ENCODE data around the gene CKS2. TPM values are rescaled to one million over a fixed set of nuclear protein-coding genes. Genes with fewer than 3 reads are reported as not detected.

Gene CKS2
- total RNA-seq, 2 donors from 2014 or later: 2.9 to 4.3 TPM

GRCh38 chr9:89317282-89317681 is 6.3 kb downstream of the CKS2 start:
- WGBS, 2 donors: 91 to 96% methylated on average over 4 of the region's 4 CpGs
- H3K4me3 ChIP-seq: no peak overlapping the region
- peaks cover 35% of the 10 kb centered on the region for H3K4me1 ChIP-seq
- H3K27ac ChIP-seq: peak overlapping the region in 1 of 4 donors; percentile 100
- TF ChIP-seq CTCF (IDR thresholded peaks at IDR 0.05): no peak
- no peak for TF ChIP-seq POLR2A (IDR thresholded peaks at IDR 0.05)
- H3K9me3 ChIP-seq: no peaks in the 10 kb centered on the region
- intact Hi-C loops (cut with DNase I): no loop called here
- DNase-seq (no peak), ATAC-seq (no peak)
- no peaks in the 10 kb centered on the region for H3K27me3 ChIP-seq
- H3K36me3 ChIP-seq (replicated peaks in 1 of 2; ENCODE audit: insufficient read depth in 1 of 2, low read depth in 2 of 2): no peaks in the 10 kb centered on the region

- peak within 1 kb of the TSS; percentile 32 to 50 for H3K4me3 ChIP-seq
- peaks cover 41% of the 10 kb centered on the region for H3K4me1 ChIP-seq
- intact Hi-C loops (cut with DNase I): no loop called here
- H3K36me3 ChIP-seq (replicated peaks in 1 of 2; ENCODE audit: insufficient read depth in 1 of 2, low read depth in 2 of 2): no peaks in the 10 kb centered on the region
- peak; percentile 96 to 98 (median 97) for TF ChIP-seq POLR2A (IDR thresholded peaks at IDR 0.05)
- TF ChIP-seq CTCF (IDR thresholded peaks at IDR 0.05): peak in 5 of 7 experiments; percentile 62 to 84 (median 78)
- no peaks in the 10 kb centered on the region for H3K27me3 ChIP-seq
- ATAC-seq (peak; percentile 96), DNase-seq (peak; percentile 94 to 97 (median 95))
- 0 to 1% methylated on average over 27 to 85 of the region's 91 CpGs for WGBS, 2 donors
- H3K9me3 ChIP-seq: no peaks in the 10 kb centered on the region
- H3K27ac ChIP-seq: peak within 1 kb of the TSS; percentile 95 to 100 (median 98)
These were observed 7.4 kb downstream of the CKS2 start, which contains the start of gene SECISBP2 for GRCh38 chr9:89318123-89319014. TSS of gene SECISBP2 (plus strand) at chr9:89318500. CDS start at chr9:89318577, 77 bp downstream.

GRCh38 chr9:89319015-89319905 is 8.3 kb downstream of the CKS2 start:
- intact Hi-C loops (cut with DNase I): no loop called here
- TF ChIP-seq CTCF (IDR thresholded peaks at IDR 0.05) (peak in 2 of 7 experiments; percentile 44 to 53), POLR2A (IDR thresholded peaks at IDR 0.05) (no peak)
- peaks cover 48% of the 10 kb centered on the region for H3K4me1 ChIP-seq
- H3K9me3 ChIP-seq: no peaks in the 10 kb centered on the region
- ATAC-seq: no peak
- no peak for DNase-seq
- peak overlapping the region; percentile 10 to 32 for H3K4me3 ChIP-seq
- no peaks in the 10 kb centered on the region for H3K27me3 ChIP-seq
- peak overlapping the region; percentile 95 to 100 (median 98) for H3K27ac ChIP-seq
- 1% methylated on average over 13 of the region's 13 CpGs for WGBS, 2 donors
- H3K36me3 ChIP-seq (replicated peaks in 1 of 2; ENCODE audit: insufficient read depth in 1 of 2, low read depth in 2 of 2): no peaks in the 10 kb centered on the region

DNA sequence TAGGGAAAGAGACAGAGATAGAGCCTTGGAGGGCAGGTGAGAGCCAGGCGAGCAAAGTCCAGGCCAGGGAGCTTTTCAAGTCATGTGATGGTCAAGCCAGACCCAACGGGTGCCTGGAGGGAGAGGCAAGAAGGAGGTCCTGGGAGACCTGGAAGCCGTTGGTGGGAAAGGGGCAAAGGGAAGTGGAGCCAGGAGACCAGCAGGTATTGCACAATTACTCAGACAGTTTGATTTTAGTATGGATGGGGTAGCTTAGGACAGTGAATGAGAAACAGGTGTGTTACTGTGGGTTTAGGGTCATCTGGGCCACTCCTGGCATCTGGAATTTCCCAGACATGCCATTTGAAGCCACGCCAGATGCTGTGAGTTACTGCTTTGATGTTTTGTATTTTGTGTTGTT is 12.4 kb downstream of the CKS2 start:
- ATAC-seq (no peak), DNase-seq (no peak)
- 43 to 51% methylated on average over 4 of the region's 4 CpGs for WGBS, 2 donors
- intact Hi-C loops (cut with DNase I): loop anchor here (10.0 kb wide), 1 partner anchor 221 kb away; no protein-coding TSS in a partner anchor
- no peaks in the 10 kb centered on the region for H3K9me3 ChIP-seq
- peaks cover 50% of the 10 kb centered on the region for H3K4me1 ChIP-seq
- H3K36me3 ChIP-seq (replicated peaks in 1 of 2; ENCODE audit: insufficient read depth in 1 of 2, low read depth in 2 of 2): peaks cover 5 to 7% of the 10 kb centered on the region in 2 donors
- TF ChIP-seq CTCF (IDR thresholded peaks at IDR 0.05) (no peak), POLR2A (IDR thresholded peaks at IDR 0.05) (no peak)
- H3K27ac ChIP-seq: no peak overlapping the region
- no peaks in the 10 kb centered on the region for H3K27me3 ChIP-seq
- no peak overlapping the region for H3K4me3 ChIP-seq
